Measurements from ENCODE around the gene ITPRIPL2.

- TF ChIP-seq POLR2A (IDR thresholded peaks at IDR 0.05) (no peak), CTCF (IDR thresholded peaks at IDR 0.05) (no peak), POLR2AphosphoS5 (IDR thresholded peaks at IDR 0.05; ENCODE audit: insufficient read depth in 1 of 2, low read depth in 1 of 2) (no peak)
Measured at GRCh38 chr16:19102187-19102872, 11.4 kb upstream of the ITPRIPL2 start.

Data from vagina (tissue), 2 donors.